ENCODE measurements around the gene MARCHF6. TPM values are rescaled to one million over a fixed set of nuclear protein-coding genes. Genes with fewer than 3 reads are reported as not detected.

Gene MARCHF6
- total and polyA plus RNA-seq, 9 of the 15 experiments (the other 6 are each of a cell fraction or from before 2014, with no cell fraction given): 74.1 to 456 (median 116) TPM

GRCh38 chr5:10317825-10318682 is 35.4 kb upstream of the MARCHF6 start (continued):
- no peak for TF ChIP-seq RERE (CRISPR knock-in tag; IDR thresholded peaks at IDR 0.05; ENCODE audit: borderline replicate concordance)
- peak; percentile 53 for TF ChIP-seq HDAC3 (IDR thresholded peaks at IDR 0.05; ENCODE audit: borderline replicate concordance, partially characterized antibody)
- TF ChIP-seq MCM5 (IDR thresholded peaks at IDR 0.05; ENCODE audit: low read depth): no peak
- TF ChIP-seq ZFX (CRISPR knock-in tag; IDR thresholded peaks at IDR 0.05): peak; percentile 44
- 0 out of 2 replicates have a peak, but pooled peaks have one; percentile 29 for TF ChIP-seq TRIM28 (IDR thresholded peaks at IDR 0.05)
- TF ChIP-seq PTRF (tag; IDR thresholded peaks at IDR 0.05): 0 out of 2 replicates have a peak, but pooled peaks have one; percentile 9
- TF ChIP-seq MCM7 (IDR thresholded peaks at IDR 0.05): no peak
- no peak for TF ChIP-seq NR0B1 (IDR thresholded peaks at IDR 0.05; ENCODE audit: partially characterized antibody)
- no peak; the same call in 1 of the 2 replicates for TF ChIP-seq VEZF1 (CRISPR knock-in tag; IDR thresholded peaks at IDR 0.05)
- no peak for TF ChIP-seq ZNF780A (CRISPR knock-in tag; IDR thresholded peaks at IDR 0.05)
- no peak for TF ChIP-seq KLF16 (IDR thresholded peaks at IDR 0.05)
- no peak for TF ChIP-seq ZNF518B (CRISPR knock-in tag; IDR thresholded peaks at IDR 0.05)
- no peak for TF ChIP-seq LARP7 (IDR thresholded peaks at IDR 0.05)
- TF ChIP-seq TSC22D4 (tag; IDR thresholded peaks at IDR 0.05): no peak
